UCSD-AML1 (cell line): ENCODE measurements around the gene CD300E.
"Not testable (repeated sequence)": the region's sequence is repeated elsewhere in the genome, so short reads cannot be mapped to it uniquely, and the experiment has no call there.

Experiments
- DNase-seq: peaks from one replicate; lab custom pipeline; 2025; ENCODE audit not compliant: unreplicated experiment; lab: John Stamatoyannopoulos, UW

The CD300E gene

GRCh38 chr17:74636541-74637085 lies 13.1 kb upstream of the CD300E start:
- DNase-seq: not testable (repeated sequence)

- DNase-seq: no peak
Measured at GRCh38 chr17:74635418-74635817, 11.9 kb upstream of the CD300E start.

GRCh38 chr17:74633326-74633725 lies 9.8 kb upstream of the CD300E start:
- no peak for DNase-seq

GRCh38 chr17:74632617-74633016 lies 9.1 kb upstream of the CD300E start:
- DNase-seq: no peak

GRCh38 chr17:74631468-74632450 lies 8.2 kb upstream of the CD300E start:
- no peak for DNase-seq

- not testable (repeated sequence) for DNase-seq
Measured at GRCh38 chr17:74630251-74630650, 6.7 kb upstream of the CD300E start.

GRCh38 chr17:74625661-74626060 lies 2.1 kb upstream of the CD300E start:
- no peak for DNase-seq

- no peak for DNase-seq
Measured at GRCh38 chr17:74624131-74624530, 593 bp upstream of the CD300E start.

- no peak for DNase-seq
Measured at GRCh38 chr17:74619077-74619673, 4.4 kb downstream of the CD300E start.

- DNase-seq: no peak
Measured at GRCh38 chr17:74618451-74618850, 5.1 kb downstream of the CD300E start.

GRCh38 chr17:74616696-74617095 lies 6.8 kb downstream of the CD300E start:
- DNase-seq: no peak

- no peak for DNase-seq
Measured at GRCh38 chr17:74612046-74612445, 11.5 kb downstream of the CD300E start.

GRCh38 chr17:74610108-74610507 lies 13.4 kb downstream of the CD300E start:
- no peak for DNase-seq

GRCh38 chr17:74608511-74608910 lies 15.0 kb downstream of the CD300E start:
- DNase-seq: no peak

- DNase-seq: no peak
Measured at GRCh38 chr17:74607221-74607620, 16.3 kb downstream of the CD300E start.

- DNase-seq: no peak
Measured at GRCh38 chr17:74606050-74606449, 17.5 kb downstream of the CD300E start.

GRCh38 chr17:74605361-74605760 lies 18.2 kb downstream of the CD300E start:
- no peak for DNase-seq

- no peak for DNase-seq
Measured at GRCh38 chr17:74604761-74605160, 18.8 kb downstream of the CD300E start.

- DNase-seq: no peak
Measured at GRCh38 chr17:74604200-74604599, 19.3 kb downstream of the CD300E start.

- no peak for DNase-seq
Measured at GRCh38 chr17:74603746-74604145, 19.8 kb downstream of the CD300E start.

- DNase-seq: peak; percentile 52
Measured at GRCh38 chr17:74603037-74603635, 20.4 kb downstream of the CD300E start.
